NCI-H128 (cell line): ENCODE results near the gene PRKG1.
"Not testable (repeated sequence)": the region's sequence is repeated elsewhere in the genome, so short reads cannot be mapped to it uniquely, and the experiment has no call there.

Experiments
- DNase-seq: peaks from one replicate; lab custom pipeline; 2025; ENCODE audit not compliant: unreplicated experiment; lab: John Stamatoyannopoulos, UW

Gene PRKG1

DNA sequence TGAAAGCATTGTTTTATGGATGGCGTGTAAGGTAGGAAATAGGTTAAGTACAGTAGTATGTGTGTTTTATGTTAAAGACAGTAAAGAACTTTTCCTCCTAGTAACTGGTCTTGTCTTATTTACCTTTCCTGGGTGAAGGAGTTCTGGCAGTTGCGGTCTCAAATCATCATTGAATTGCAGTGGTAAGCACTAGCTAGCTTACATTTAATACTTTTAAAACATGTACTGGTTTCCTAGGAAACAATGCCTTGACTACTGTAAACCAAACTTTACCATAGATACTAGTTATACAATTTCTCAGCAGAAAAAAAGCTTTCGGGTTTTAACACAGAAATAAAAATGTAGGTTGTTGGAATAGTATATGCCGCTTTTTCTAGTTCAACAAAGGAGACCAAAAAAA is 37.7 kb downstream of the PRKG1 start:
- DNase-seq: no peak

DNA sequence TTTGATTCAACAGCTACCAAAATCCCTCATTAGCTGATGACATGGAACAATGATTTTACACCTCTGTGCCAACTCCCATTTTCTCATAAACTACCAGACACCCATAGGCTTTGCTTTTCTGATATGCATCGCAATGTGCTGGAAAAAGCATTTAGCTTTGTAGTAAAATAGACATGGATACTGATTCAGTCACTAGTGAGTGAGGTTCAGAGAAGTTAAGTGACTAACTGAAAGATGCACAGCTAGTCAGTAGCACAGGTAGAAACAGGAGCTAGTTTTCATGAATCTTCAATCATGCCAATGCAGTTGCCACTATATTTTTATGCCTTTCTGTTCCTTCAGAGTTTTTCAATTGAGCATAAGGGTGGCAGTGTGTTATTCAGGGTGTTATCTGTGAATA is 38.7 kb downstream of the PRKG1 start:
- no peak for DNase-seq

- DNase-seq: no peak
These were observed 42.9 kb downstream of the PRKG1 start for GRCh38 chr10:51117053-51117660.

GRCh38 chr10:51117794-51118193 is 43.5 kb downstream of the PRKG1 start:
- DNase-seq: no peak

DNA sequence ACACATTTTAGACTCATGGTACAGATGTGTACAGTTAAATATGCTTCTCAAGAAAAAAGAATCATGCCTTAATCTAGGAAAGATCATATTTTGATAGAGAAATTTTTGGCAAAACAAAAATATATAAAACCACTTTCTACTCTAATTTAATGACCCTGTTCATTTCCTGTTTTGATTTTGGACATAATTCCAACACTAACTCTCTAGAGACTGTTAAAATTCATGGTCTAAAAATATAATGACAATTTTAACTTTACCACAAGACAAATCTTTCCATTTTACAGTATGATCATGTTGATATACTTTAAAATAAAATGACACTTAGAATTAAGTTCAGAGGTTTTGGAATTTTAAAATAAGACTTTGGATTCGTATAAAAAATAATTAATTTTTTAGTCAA is 45.2 kb downstream of the PRKG1 start:
- no peak for DNase-seq

- DNase-seq: no peak
These were observed 47.6 kb downstream of the PRKG1 start for GRCh38 chr10:51121861-51122260.

DNA sequence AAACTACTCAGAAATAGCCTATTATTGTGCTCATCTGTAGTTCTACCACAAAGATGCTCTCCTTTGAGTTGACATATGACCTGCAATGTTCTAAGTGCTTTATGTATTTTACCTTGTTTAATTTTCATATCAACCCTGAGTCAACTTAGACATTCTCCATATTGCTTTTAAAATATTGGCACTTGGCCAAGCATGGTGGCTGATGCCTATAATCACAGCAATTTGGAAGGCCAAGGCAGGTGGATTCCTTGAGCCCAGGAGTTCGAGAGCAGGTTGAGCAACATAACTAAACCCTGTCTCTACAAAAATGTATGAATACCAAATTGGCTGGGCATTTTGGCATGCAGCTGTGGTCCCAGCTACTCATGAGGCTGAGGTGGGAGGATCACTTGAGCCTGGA is 50.6 kb downstream of the PRKG1 start:
- DNase-seq: no peak

DNA sequence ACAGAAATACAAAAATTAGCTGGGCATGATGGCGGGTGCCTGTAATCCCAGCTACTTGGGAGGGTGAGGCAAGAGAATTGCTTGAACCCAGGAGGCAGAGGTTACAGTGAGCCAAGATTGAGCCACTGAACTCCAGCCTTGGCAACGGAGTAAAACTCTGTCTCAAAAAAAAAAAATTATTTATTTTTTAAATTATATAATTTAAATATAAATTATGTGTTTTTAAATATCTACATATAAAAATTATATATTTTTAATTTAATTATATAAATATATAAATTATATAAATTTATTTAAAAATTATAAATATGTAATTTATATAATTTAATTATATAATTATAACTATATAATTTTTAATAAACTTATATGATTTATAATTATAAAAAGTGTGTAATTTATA is 51.2 kb downstream of the PRKG1 start:
- DNase-seq: no peak

- DNase-seq: no peak
These were observed 55.8 kb downstream of the PRKG1 start for GRCh38 chr10:51129946-51130544.

DNA sequence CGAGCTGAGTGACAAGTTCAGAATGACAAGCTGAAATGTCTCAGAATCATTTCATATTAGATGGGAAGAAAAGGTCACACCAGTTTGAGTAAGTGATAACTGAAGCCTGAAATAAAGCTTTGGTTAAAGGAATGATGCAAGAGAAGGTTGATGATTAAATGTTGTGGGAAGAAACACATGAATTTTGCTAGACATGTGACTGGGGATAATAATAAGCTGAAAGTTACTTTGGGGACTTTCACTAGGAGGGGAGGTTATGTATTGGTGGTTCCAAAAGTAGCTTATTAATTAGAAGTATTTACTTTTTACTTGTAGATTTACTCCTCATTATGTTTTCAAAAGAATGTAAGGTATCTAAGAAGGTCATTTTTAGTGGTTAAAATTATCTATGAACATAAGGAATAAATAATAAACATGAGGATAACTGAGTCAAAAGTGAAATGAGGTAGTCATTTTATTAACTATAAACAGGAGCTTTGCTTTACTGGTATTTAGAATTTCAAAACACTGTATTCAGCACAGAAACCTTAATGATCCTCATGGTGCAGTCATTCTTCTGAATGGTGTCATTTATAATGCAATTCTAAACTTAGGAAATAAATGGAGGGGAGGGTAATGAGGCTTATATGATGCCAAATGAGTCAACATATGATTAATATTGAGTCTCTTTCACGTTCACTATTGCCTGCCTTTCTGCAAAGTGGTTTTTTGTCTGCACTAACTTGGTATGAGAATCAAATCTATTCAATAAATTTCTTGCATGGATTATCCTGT is 63.7 kb downstream of the PRKG1 start:
- no peak for DNase-seq

- DNase-seq: no peak
These were observed 64.9 kb downstream of the PRKG1 start for GRCh38 chr10:51139176-51139575.

- no peak for DNase-seq
These were observed 66.7 kb downstream of the PRKG1 start for GRCh38 chr10:51141010-51141409.

DNA sequence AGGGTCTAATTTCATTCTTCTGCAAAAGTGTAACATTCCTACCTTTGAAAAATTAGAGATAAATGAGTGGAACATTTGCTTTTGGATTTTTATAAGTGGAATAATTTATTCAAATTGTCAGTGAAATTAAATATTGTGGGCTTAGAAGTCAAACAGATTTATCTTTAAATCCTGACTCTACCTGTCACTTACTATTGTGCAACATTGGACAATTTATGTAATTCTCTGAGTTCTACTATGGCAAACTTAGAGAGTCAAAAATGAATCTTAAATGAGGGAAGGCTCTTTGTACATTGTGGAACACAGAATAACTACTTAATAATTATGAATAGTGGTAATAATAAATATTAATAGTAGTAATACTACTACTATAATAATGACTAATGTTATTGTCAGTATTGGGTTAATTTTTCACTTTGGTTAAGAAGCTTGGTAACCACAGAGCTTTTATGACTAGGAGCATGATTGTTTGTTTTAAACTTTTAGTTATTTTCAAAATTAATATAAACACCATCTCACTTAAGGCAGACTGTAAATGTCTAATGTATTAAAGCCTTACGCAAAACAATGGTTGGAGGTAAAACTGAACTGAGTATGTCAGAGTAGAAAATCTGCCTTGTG is 70.0 kb downstream of the PRKG1 start:
- DNase-seq: no peak

DNA sequence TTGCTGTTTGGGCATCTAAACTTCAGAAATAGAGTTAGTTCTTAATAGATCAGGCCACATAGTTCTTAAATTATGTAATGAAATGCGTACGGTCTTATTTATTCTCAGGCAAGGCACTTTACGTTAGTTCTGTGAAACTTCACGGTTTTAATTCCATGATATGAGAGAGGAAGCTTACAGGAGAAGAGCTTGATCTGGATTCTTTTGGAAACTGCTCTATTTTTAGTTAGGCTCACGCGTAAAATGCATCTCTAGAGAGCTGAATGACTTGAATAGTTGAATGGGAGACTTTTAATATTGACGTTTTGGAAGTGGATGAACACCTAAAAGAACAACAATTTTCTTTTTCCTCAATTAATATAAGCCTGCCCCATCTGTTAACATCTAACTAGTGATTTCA is 71.1 kb downstream of the PRKG1 start:
- DNase-seq: no peak

DNA sequence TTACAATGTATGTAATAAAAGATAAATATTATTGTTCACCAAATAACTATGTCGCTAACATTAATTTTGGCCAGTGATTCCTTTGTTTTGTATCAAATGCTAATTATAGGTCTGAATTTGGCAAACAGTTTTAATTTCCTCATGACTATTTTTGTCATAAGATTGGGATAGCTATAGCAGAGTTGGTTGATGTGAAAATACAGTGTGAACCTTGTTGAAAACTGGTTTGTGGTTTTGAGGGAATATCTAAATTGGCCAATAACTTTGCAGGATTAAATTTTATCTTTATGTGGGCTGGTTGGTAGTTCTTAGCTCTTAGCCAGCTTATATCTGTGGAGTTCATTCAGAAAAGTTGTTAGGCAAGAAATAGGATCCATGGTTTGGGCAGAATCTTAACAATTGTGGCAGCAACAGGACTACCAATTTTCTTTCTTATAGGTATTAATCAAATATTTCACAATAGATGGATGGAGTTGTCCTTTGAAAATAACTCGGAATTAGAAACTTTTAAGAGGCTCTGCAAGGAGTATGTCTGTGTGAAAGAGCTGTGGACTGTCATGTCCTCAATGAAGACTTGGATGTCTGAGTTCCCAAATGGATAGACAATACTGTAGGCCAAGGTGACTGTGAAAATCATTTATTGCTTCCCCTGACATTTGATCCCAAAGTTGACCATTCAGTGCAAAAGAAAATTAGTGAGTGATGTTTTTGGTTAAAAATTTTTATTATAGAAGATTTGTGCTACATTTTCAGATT is 73.5 kb downstream of the PRKG1 start:
- DNase-seq: no peak

- DNase-seq: no peak
These were observed 82.6 kb downstream of the PRKG1 start for GRCh38 chr10:51156926-51157325.

- no peak for DNase-seq
These were observed 84.5 kb downstream of the PRKG1 start for GRCh38 chr10:51158832-51159231.

GRCh38 chr10:51159841-51160240 is 85.6 kb downstream of the PRKG1 start:
- no peak for DNase-seq

DNA sequence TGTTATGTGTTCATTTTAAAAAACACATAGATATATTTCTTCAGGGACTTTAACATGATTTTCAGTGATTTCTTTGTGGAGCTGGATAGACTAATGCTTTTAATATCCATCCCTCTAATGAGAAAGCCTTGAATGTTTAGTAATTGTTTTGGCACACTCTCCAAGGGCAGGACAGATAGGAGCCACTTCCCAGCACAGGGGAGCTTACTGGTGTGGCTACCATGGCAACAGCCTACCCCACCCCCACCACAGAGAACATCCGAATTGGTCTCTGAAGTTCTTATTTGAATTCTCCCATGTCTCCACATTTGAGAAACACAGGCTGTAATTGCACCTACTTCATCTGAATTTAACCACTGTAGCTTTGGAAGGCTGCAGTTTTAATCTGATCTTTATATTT is 87.7 kb downstream of the PRKG1 start:
- no peak for DNase-seq

DNA sequence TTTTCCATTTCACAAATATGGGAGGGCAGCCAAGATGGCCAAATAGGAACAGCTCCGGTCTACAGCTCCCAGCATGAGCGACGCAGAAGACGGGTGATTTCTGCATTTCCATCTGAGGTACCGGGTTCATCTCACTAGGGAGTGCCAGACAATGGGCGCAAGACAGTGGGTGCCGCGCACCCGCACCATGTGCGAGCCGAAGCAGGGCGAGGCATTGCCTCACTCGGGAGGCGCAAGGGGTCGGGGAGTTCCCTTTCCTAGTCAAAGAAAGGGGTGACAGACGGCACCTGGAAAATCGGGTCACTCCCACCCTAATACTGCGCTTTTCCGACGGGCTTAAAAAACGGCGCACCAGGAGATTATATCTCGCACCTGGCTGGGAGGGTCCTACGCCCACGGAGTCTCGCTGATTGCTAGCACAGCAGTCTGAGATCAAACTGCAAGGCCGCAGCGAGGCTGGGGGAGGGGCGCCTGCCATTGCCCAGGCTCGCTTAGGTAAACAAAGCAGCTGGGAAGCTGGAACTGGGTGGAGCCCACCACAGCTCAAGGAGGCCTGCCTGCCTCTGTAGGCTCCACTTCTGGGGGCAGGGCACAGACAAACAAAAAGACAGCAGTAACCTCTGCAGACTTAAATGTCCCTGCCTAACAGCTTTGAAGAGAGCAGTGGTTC is 89.2 kb downstream of the PRKG1 start:
- DNase-seq: not testable (repeated sequence)
